Spleen (tissue), 11 donors: Measurements from ENCODE around the gene C8G. TPM values are rescaled to one million over a fixed set of nuclear protein-coding genes. Genes with fewer than 3 reads are reported as not detected.

Experiments
- DNase-seq: peaks from one replicate; pipeline ENCODE4 v3.0.0-alpha.2; 2020
- H3K27ac ChIP-seq, 8 donors: fragments of 200-600 bp; sonication (generic) in 7 of 8; 1 replicate in 4 of 8; 2 replicates in 4 of 8; pipeline versions ENCODE4 v1.5.0 to v1.8.0; 2016 to 2021; ENCODE audit warnings: inconsistent platforms in 4 of 8, mild to moderate bottlenecking in 4 of 8, moderate library complexity in 1 of 8
- H3K27me3 ChIP-seq, 7 donors: fragments of 200-600 bp; sonication (generic) in 6 of 7; replicated peaks in 1 of 7; 1 replicate in 4 of 7; 2 replicates in 3 of 7; pipeline versions ENCODE4 v1.5.0 to v1.8.0; 2016 to 2021; ENCODE audit warnings: inconsistent platforms in 3 of 7, mild to moderate bottlenecking in 1 of 7
- H3K36me3 ChIP-seq, 6 donors: fragments of 200-600 bp; sonication (generic) in 5 of 6; 1 replicate in 4 of 6; 2 replicates in 2 of 6; pipeline versions ENCODE4 v1.5.0 to v1.8.0; 2016 to 2021; ENCODE audit warnings: inconsistent platforms in 2 of 6
- H3K4me1 ChIP-seq, 6 donors: fragments of 200-600 bp; sonication (generic) in 5 of 6; 1 replicate in 3 of 6; 2 replicates in 3 of 6; pipeline versions ENCODE4 v1.5.0 to v1.8.0; 2016 to 2021; ENCODE audit warnings: inconsistent platforms in 3 of 6
- H3K4me3 ChIP-seq, 8 donors: fragments of 200-600 bp; sonication (generic) in 7 of 8; 1 replicate in 4 of 8; 2 replicates in 4 of 8; pipeline versions ENCODE4 v1.5.0 to v1.8.0; 2016 to 2021; ENCODE audit warnings: inconsistent platforms in 4 of 8, mild to moderate bottlenecking in 4 of 8, moderate library complexity in 2 of 8
- H3K9me3 ChIP-seq, 8 donors: fragments of 200-600 bp; sonication (generic) in 7 of 8; 1 replicate in 4 of 8; 2 replicates in 4 of 8; pipeline versions ENCODE4 v1.5.0 to v1.8.0; 2016 to 2021; ENCODE audit warnings: inconsistent platforms in 4 of 8
- POLR2A ChIP-seq, 3 donors: fragments of 450-650 bp; IDR thresholded peaks; one replicate each; pipeline ENCODE4 v1.5.1; 2017; ENCODE audit warnings: antibody characterized with exemption in 3 of 3, mild to moderate bottlenecking in 1 of 3
- POLR2AphosphoS5 ChIP-seq, 3 donors: sonication (generic); formaldehyde crosslinking; IDR thresholded peaks; one replicate each; pipeline ENCODE4 v1.5.1; 2017; ENCODE audit warnings: antibody characterized with exemption in 3 of 3
- WGBS, 5 donors: extraction: QIAGEN DNeasy Blood & Tissue Kit in 3 of 5; methylation state at CpG; one replicate each; pipeline versions ENCODE4 v1.1.5 to v1.1.7; 2013 to 2018; 5-methylcytosine and 5-hydroxymethylcytosine counted together
- intact Hi-C: fragments of 100-400 bp; cut with DNase I; formaldehyde crosslinking; loops from one replicate; pipeline ENCODE4 v1.15.0; 2023; ENCODE audit warnings: low total_unique reads
- polyA plus RNA-seq, 3 donors: library from polyadenylated mRNA; stranded (reverse); fragments of 200-250 nt; gene quantifications; one replicate each; pipeline ENCODE4 v1.2.1, GENCODE V29; 2013
- total RNA-seq, 7 donors: library from RNA; depleted of rRNA in 3 of 7; stranded (reverse); fragments of >200 nt in 3 of 7; fragmentation: NEBNext Ultra II Directional in 4 of 7; extraction: Animal tissue kit (Norgen Biotek cat#: 25700) in 4 of 7; gene quantifications; one replicate each; pipeline versions ENCODE4 v1.1.0 to v1.2.1, GENCODE V29; 2016 to 2021
- TF ChIP-seq, protein P1 (sequence below), 11 experiments: fragments of 200-600 bp in 7 of 11; fragments of 450-650 bp in 4 of 11; sonication (generic) in 4 of 11; IDR thresholded peaks in 8 of 11; conservative IDR thresholded peaks in 3 of 11; 1 replicate in 7 of 11; 2 replicates in 4 of 11; pipeline versions ENCODE4 v1.4.0 to v1.8.0; 2016 to 2021; ENCODE audit warnings: antibody characterized with exemption in 11 of 11, inconsistent platforms in 4 of 11, mild to moderate bottlenecking in 1 of 11
- donor health status: healthy with polysubstance abuse.
- donor health status: DM: no; HTN: no; CAD: no; lungs with moderate emphysema.
- donor health status: DM: no; HTN: no; CAD: no.
- donor health status: Bipolar disorder and iron deficiency.
- donor health status: healthy.
- donor health status: DM: no; HTN: no; CAD: no.
- donor health status: DM: yes; HTN: yes; CAD: no.

The C8G gene
- total and polyA plus RNA-seq, 10 donors = 2.3 to 7.4 (median 3.7) TPM; not detected in 1

DNA sequence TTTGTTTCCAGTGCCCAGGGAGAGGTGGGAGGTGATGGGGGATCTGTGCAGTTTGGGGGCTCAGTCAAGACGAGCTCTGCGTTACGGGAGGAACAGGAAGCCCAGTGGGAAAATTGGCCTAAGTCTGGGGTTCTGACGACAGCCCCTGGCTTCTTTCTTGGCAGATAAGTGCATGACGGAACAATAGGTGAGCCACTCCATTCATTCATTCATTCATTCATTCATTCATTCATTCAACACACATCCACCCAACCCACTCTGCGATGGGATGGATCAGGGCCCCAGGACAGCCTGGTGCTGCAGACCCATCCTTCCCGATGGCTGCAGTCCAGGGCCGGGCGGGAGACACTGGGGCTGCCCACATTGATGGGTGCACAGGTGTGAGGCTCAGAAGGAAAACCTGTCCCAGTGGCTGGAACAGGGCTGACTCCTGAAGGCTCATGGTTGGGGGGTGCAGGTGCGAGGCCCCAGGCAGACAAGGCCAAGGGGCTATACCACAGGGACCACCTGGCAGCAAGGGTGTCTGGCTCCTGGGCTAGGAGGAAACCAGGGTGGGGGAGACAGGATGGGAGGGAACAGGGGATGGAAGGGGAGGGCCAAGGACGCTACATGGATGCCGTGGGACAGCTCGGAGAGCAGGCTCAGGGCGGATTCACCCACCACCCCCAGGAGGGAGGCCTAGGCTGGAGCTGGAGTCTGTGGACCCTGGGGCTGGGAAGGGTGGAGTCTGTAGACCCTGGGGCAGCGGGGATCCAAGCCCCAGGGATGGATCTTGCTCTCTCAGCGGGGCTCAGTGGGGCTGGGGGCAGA is 35.8 kb downstream of the C8G start:
- Histone ChIP-seq H3K9me3 (no peaks in the 10 kb centered on the region), H3K27me3 (peaks cover 5 to 85% (median 32%) of the 10 kb centered on the region in 7 donors), H3K4me1 (peaks cover 11 to 79% (median 59%) of the 10 kb centered on the region in 6 donors), H3K4me3 (no peak overlapping the region), H3K27ac (peak overlapping the region in 5 of 8 donors; percentile 38 to 84 (median 56)), H3K36me3 (no peaks in the 10 kb centered on the region)
- WGBS, 5 donors = 77 to 87% (median 80%) methylated on average over 16 of the region's 16 CpGs
- TF ChIP-seq POLR2AphosphoS5 (IDR thresholded peaks at IDR 0.05) (peak in 1 of 3 donors; percentile 4), POLR2A (IDR thresholded peaks at IDR 0.05) (no peak)
- TF ChIP-seq, protein P1, sequence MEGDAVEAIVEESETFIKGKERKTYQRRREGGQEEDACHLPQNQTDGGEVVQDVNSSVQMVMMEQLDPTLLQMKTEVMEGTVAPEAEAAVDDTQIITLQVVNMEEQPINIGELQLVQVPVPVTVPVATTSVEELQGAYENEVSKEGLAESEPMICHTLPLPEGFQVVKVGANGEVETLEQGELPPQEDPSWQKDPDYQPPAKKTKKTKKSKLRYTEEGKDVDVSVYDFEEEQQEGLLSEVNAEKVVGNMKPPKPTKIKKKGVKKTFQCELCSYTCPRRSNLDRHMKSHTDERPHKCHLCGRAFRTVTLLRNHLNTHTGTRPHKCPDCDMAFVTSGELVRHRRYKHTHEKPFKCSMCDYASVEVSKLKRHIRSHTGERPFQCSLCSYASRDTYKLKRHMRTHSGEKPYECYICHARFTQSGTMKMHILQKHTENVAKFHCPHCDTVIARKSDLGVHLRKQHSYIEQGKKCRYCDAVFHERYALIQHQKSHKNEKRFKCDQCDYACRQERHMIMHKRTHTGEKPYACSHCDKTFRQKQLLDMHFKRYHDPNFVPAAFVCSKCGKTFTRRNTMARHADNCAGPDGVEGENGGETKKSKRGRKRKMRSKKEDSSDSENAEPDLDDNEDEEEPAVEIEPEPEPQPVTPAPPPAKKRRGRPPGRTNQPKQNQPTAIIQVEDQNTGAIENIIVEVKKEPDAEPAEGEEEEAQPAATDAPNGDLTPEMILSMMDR (IDR thresholded peaks at IDR 0.05 in 8 of 11, conservative IDR thresholded peaks at IDR 0.05 in 3 of 11) = no peak
- intact Hi-C loops = no loop called here
- no peak for DNase-seq

DNA sequence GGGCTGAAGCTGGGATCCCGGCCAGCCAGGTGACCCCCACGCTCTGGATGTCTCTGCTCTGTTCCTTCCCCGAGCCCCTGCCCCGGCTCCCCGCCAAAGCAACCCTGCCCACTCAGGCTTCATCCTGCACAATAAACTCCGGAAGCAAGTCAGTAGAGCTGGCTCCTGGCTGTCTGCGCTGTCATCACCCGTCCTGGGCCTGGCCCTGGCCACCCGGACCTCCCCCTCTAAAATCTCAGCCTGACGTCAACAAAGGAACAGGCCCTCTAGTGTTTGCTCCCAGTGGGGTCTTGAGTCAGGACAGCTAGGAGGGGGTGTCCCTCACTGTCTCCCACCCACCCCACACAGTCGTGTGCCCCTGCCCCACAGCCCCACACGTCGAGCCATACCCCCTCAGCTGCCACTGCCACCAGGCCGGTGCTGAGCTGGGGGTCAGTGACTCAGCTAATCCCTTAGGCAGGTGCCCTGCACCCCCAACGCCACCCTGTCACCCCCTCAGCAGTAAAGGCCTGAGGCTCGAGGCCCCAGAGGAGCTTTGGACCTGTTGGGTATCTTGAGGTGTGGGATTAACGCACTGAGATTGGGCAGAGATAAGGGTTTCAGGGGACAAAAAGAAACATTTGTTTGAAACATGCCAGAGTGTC is 36.7 kb downstream of the C8G start:
- H3K4me1 ChIP-seq = peaks cover 7 to 73% (median 52%) of the 10 kb centered on the region in 6 donors
- H3K36me3 ChIP-seq = no peaks in the 10 kb centered on the region
- peaks cover 5 to 85% (median 35%) of the 10 kb centered on the region in 7 donors for H3K27me3 ChIP-seq
- intact Hi-C loops = no loop called here
- WGBS, 5 donors = 55 to 76% (median 67%) methylated on average over 10 to 17 of the region's 17 CpGs
- peak overlapping the region in 5 of 8 donors; percentile 38 to 84 (median 56) for H3K27ac ChIP-seq
- TF ChIP-seq POLR2AphosphoS5 (IDR thresholded peaks at IDR 0.05) (peak in 2 of 3 donors; percentile 35 to 43), POLR2A (IDR thresholded peaks at IDR 0.05) (no peak)
- TF ChIP-seq, protein P1 (IDR thresholded peaks at IDR 0.05 in 8 of 11, conservative IDR thresholded peaks at IDR 0.05 in 3 of 11) = no peak
- no peaks in the 10 kb centered on the region for H3K9me3 ChIP-seq
- no peak overlapping the region for H3K4me3 ChIP-seq
- no peak for DNase-seq

DNA sequence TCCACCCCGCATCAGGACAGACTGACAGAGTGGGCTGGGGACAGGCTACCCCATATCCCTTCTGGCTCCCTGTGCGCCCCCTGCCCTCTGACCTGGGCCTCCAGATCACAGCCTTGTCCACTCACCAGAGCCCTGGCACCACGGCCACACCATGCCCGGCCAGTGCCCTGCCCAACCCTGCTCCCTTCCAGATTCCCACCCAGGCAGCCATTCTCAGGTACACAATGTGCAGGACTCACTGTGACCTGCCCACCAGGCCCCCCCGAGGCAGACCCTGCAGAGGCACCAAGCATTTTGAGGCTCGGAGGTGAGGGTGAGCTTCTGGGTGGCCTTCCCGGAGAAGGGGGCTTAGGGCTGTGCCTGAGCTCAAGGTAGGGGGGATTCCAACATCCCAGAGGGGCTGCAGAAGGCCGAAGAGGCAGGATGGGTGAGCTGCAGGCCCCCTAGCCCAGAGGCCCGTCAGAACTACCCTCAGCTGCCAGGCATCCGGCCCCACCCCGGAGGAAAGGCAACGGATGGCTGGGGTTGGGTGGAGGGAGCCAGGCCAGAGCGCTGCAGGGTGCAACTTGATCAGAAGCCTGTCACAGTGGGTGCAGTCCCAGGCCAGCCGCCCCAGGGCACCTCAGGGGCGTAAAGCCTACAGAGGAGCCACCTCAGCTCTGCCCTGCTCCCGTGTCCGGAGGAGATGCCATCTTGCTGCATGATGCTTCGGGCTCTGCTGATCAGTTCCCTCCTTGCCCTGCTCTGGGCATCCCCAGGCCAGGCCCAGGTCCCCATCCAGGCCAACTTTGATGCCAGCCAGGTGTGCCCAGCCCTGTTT is 37.4 kb downstream of the C8G start, which contains the start of gene LCNL1:
Gene LCNL1 (plus strand): TSS at position 762 of the 820 bp plus-strand sequence. CDS start 594 bp downstream, outside the sequence.
- WGBS, 5 donors = 75 to 85% (median 80%) methylated on average over 9 to 18 of the region's 18 CpGs
- H3K36me3 ChIP-seq = no peaks in the 10 kb centered on the region
- no peak for DNase-seq
- H3K27ac ChIP-seq = peak within 1 kb of the TSS in 4 of 8 donors; percentile 38 to 84 (median 60)
- TF ChIP-seq POLR2A (IDR thresholded peaks at IDR 0.05) (no peak), POLR2AphosphoS5 (IDR thresholded peaks at IDR 0.05) (peak in 2 of 3 donors; percentile 35 to 39)
- TF ChIP-seq, protein P1 (IDR thresholded peaks at IDR 0.05 in 8 of 11, conservative IDR thresholded peaks at IDR 0.05 in 3 of 11) = no peak
- H3K9me3 ChIP-seq = no peaks in the 10 kb centered on the region
- H3K27me3 ChIP-seq = peaks cover 5 to 85% (median 34%) of the 10 kb centered on the region in 7 donors
- no peak within 1 kb of the TSS for H3K4me3 ChIP-seq
- intact Hi-C loops = no loop called here
- peaks cover under 1 to 66% (median 45%) of the 10 kb centered on the region in 6 donors for H3K4me1 ChIP-seq
